DMS153 (cell line): ENCODE data around the gene C19orf47.
A peak's percentile ranks its signal among the peaks of the same experiment; 100 is the strongest.

Experiments
- DNase-seq: peaks from one replicate; lab custom pipeline; 2025; lab: John Stamatoyannopoulos, UW

The C19orf47 gene

DNA sequence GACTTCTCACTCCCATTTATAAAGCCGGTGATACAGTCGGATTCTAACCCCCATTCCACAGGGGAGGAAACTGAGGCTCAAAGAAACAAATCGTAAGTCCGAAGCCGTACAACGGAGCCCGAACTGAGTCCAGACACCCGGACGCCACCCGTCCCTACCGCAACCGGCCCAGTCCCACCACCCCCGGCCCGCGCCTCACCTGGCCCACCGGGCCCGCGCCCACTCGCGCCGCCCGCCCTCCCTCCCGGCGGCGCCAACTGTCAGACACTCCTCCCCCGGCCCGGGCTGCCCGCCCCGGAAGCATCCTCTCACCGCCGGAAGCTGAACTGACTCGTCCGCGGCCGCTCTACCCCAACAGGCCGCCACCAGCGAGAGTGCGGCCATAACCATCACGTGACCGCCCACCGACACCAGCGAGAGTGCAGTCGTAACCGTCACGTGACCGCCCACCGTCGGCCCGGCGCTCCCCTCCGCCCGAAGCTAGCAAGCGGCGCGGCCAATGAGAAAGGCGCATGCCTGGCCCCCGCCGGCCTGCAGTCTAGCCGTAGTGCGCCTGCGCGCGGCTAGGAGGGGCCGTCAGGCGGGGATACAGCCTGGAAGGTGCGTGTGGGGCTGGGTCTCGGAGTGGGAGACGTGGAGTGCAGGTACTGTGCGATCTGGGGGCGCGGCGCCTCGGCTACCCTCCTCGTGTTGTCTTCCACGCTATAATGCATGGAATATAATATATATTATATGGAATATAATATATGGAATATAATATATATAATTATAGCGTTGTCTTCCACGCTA is at the start of gene C19orf47, which contains the start of gene PLD3:
Gene C19orf47 (minus strand): TSS at position 273 of the 789 bp plus-strand sequence. CDS start 6,540 bp downstream, outside the sequence.
Gene PLD3 (plus strand): TSS at position 571 of the 789 bp plus-strand sequence. CDS start 17,789 bp downstream, outside the sequence.
- DNase-seq = peak; percentile 98

- DNase-seq = no peak
These were observed 49.3 kb upstream of the C19orf47 start for GRCh38 chr19:40397568-40397906.

GRCh38 chr19:40396886-40397567 is 48.8 kb upstream of the C19orf47 start:
- no peak for DNase-seq

DNA sequence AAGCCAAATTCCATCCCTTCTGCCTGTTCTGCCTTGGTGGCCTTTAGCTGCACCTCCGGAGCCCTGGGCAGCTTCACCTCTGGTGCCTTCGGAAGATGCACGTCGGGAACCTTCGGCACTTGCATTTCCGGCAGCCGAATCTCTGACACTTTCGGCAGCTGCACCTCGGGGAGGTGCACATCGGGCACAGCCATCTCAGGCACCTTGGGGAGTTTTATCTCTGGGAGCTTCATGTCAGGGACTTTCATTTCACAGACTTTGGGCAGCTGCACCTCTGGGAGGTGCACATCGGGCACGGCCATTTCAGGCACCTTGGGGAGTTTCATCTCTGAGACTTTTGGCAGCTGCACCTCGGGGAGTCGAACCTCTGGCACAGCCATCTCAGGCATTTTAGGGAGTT is 47.8 kb upstream of the C19orf47 start:
- no peak for DNase-seq

DNA sequence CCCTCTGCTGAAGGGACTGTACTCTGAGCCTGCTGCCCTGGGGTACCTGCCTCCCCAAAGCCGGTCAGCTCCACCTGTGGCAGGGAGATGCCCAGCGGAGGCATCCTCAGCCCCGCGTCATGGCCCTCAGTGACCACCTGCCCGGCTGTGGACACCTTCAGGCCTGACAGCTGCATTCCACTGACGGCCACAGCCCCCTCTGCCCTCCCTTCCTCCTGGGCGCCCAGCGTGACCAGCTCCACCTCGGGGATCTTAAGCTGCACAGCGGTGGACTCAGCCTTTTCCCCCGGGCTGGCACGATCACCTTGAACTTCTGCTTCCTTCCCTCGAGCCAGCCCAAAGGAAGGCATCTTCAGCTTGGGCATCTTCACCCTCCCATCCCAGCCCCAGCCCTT is 46.6 kb upstream of the C19orf47 start:
- no peak for DNase-seq

- no peak for DNase-seq
These were observed 46.0 kb upstream of the C19orf47 start for GRCh38 chr19:40393894-40394815.

GRCh38 chr19:40392894-40393517 is 44.8 kb upstream of the C19orf47 start:
- DNase-seq = no peak

- no peak for DNase-seq
These were observed 43.9 kb upstream of the C19orf47 start for GRCh38 chr19:40392123-40392522.

DNA sequence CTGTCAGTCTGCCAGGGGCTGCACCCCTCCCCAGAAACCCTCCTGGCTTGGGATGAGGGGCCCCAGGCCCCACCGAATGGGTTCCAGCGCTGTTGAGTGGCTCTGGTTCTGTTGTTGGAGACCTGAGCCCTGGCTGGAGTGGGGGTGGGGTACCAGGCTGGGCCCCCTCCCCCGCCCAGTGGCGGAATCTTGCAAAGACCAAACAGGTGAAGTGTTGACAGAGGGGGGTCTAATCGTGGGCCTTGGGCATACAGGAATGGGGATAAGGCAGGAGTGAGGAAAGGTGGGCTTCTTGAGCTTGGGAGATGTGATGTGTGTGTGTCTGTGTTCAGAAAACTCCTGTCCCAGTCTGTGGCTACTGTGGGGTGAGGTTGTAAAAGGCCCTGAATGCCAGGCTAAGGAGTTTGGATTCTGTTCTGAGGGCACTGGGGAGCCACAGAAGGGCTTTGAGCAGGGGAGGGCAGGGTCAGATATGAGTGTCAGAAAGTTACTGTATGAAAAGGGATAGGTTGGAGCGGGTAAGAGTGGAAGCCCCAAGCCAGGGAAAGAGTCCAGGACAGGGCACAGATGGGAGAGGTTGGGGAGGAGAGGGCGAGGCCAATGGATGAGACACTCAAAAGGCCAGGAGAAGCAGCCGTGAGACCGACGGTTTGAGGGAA is 42.0 kb upstream of the C19orf47 start, which contains the start of gene HIPK4:
Gene HIPK4 (minus strand): TSS at position 98 of the 659 bp plus-strand sequence. CDS start 279 bp downstream, outside the sequence.
- DNase-seq = no peak

- DNase-seq = no peak
These were observed 41.3 kb upstream of the C19orf47 start for GRCh38 chr19:40389404-40390083.

DNA sequence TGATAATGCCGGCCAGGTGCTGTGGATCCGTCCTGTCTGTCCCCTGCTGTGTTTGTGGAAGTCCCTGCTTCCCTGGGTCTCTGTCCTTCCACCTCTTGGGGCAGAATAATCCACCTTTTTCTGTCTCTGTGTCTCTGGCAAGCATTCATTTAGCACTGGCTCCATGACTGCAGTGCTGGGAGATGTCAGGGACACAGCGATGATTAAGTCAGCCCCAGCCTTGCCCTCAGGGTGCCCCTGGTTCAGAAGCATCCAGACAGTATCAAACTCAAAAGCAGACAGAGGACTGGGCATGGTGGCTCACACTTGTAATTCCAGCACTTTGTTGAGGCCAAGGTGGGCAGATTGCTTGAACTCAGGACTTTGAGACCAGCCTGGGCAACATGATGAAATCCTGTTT is 40.3 kb upstream of the C19orf47 start:
- no peak for DNase-seq

DNA sequence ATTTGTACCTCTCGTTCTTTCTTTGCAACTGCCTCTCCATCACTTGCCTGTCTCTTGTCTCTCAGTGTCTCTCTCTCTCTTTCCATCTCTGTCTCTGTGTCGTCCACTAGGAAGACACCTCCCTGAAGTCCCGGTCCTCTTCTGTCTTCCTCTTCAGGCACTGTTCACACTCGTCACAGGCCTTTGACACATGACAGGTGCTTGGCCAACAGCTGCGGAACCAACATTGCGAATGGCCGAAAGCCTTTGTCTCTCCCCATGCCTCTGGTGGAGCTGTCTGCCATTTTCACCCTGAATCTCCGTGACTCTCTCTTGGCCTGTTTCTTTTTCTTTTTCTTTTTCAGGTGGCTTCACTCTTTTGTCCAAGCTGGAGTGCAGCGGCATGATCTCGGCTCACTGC is 39.0 kb upstream of the C19orf47 start:
- no peak for DNase-seq

DNA sequence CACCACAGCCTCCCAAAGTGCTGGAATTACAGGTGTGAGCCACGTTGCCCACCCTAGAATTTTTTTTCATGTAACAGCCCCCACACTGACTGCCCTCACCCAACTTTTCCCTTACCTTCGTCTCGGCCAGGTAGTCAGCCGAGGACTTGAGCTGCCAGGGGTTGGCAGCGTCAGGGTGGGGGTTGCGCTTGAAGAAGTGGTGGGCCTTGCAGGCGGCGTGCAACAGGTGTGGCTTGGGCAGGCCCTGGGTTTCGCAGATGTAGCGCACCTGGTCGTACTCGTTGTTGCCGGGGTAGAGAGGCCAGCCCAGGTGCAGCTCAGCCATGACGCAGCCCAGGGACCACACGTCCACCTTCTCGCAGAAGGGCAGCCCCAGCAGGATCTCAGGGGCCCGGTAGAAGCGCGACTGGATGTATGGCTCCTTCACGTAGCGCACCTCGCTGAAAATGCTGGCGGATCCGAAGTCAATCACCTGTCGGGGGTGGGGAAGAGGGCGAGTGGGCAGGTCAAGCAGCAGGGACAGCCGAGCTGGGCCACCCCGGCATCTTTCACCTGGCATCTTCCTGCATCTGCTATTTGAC is 35.6 kb upstream of the C19orf47 start:
- DNase-seq = no peak

GRCh38 chr19:40381321-40381720 is 33.1 kb upstream of the C19orf47 start:
- DNase-seq = no peak

GRCh38 chr19:40380199-40381037 is 32.2 kb upstream of the C19orf47 start:
- DNase-seq = no peak

DNA sequence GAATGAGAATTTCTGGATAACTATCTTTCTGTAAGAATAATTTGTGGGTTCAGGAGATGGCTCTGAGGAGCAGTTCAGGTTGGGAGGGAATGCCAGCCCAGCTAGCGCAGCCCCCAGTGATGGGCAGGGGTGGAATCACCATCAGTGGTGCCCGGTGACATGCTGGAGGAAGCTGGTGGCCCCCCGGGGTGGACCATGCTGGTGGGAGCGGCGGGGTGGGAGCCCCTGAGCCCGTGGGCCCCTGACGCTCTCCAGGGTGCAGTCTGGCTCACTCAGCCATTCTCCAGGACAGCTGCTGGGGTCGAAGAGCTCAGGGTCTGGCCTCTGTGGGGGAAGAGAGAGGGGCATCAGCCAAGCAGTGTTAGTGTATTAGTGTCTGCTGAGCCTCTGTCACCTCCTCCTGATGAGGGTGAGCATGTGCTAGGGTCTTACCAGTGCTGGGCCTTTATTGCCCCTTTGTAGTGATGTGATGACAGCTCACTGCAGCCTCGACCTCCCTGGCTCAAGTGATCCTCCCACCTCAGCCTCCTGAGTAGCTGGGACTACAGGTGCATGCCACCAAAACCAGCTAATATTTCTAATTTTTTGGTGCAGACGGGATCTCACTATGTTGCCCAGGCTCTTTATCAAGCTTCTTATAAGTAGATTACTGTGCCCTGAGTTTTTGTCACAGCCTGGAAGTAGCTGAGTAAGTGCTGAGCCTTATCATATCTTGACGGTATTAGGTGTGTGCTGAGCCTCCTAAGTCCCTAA is 31.4 kb upstream of the C19orf47 start:
- DNase-seq = no peak

DNA sequence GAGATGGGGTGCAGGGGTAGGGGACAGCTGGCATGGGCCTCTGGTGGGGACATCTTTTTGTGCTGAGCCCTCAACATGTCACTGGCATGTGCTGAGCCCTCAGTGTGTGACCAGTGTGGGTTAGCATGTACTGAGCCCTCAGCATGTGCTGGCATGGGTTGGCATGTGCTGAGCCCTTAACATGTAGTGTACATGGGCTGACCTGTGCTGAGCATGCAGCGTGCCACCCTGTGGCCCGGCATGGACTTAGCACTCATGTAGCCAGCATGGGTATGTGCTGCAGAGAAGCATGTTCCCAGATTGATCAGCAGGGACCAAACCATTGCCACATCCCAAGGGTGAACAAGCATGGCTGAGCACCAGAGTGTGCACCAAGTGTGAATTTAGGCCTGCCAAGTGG is 30.3 kb upstream of the C19orf47 start:
- no peak for DNase-seq

GRCh38 chr19:40377876-40378385 is 29.7 kb upstream of the C19orf47 start:
- DNase-seq = no peak
